SK-N-DZ (cell line): ENCODE results near the gene KRTDAP.
"Not testable (repeated sequence)": the region's sequence is repeated elsewhere in the genome, so short reads cannot be mapped to it uniquely, and the experiment has no call there.

Experiments used
- DNase-seq: peaks from one replicate; pipeline ENCODE4 v3.0.0-alpha.2; 2015; ENCODE audit warnings: low spot score

Gene KRTDAP

GRCh38 chr19:35486268-35486708, 4.0 kb downstream of the KRTDAP start:
- no peak for DNase-seq

- no peak for DNase-seq
Observed at GRCh38 chr19:35484252-35485036, 5.8 kb downstream of the KRTDAP start.

- no peak for DNase-seq
Observed at GRCh38 chr19:35483089-35483488, 7.2 kb downstream of the KRTDAP start.

- no peak for DNase-seq
Observed at GRCh38 chr19:35478794-35479677, 11.2 kb downstream of the KRTDAP start.

- no peak for DNase-seq
Observed at GRCh38 chr19:35476149-35476548, 14.1 kb downstream of the KRTDAP start.

DNA sequence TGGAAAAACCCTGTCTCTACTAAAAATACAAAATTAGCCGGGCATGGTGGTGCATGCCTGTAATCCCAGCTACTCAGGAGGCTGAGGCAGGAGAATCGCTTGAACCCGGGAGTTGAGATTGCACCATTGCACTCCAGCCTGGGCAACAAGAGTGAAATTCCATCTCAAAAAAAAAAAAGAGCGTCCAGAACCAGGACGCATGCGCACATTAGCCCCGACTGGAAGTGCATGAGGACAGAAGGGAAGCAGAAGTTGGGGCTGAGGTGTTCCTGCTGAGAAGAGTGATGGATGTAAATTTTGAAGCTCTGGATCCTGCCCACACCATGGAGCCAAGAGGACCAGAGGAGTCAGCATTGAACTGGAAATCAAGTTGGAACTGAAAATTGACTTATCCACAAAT, 15.7 kb downstream of the KRTDAP start:
- DNase-seq, result not testable (repeated sequence)

DNA sequence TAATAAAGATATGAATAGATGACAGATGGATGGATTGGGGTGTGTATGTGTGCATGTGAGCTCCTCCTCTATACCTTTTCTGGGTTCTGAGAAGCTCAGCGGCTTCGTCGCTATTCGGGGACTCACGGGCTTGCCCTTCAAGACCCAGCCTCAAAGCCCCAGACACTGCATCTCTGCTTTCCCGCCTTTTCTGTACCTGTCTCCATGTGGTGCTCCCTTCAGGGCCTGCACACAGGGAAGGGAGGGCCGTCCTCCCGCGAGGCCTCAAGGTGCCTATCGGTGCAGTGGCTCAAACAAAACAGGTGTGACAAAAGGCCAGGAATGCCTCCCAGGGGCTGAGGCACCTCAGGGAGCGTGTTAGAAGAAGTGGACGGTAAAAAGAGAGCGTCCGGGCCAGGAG, 16.2 kb downstream of the KRTDAP start:
- no peak for DNase-seq

DNA sequence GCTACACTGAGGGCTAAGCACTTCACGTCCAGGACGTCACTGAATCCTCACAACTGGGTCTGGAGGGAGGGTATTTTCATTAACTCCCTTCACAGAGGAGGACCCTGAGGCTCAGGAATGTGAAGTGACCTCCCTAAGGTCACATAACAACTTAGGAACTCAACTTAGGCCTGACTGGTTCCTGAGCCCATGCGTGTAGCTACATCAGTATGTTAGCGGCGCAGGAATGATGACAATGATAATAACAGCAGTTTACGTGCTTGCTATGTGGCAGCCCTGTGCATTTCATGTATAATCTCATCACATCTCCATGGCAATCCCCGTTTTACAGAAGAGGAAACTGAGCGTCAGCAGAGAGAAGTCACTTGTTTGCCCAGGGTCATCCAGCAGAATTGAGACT, 18.3 kb downstream of the KRTDAP start:
- DNase-seq, result no peak

- DNase-seq, result not testable (repeated sequence)
Observed at GRCh38 chr19:35471075-35471474, 19.2 kb downstream of the KRTDAP start.

DNA sequence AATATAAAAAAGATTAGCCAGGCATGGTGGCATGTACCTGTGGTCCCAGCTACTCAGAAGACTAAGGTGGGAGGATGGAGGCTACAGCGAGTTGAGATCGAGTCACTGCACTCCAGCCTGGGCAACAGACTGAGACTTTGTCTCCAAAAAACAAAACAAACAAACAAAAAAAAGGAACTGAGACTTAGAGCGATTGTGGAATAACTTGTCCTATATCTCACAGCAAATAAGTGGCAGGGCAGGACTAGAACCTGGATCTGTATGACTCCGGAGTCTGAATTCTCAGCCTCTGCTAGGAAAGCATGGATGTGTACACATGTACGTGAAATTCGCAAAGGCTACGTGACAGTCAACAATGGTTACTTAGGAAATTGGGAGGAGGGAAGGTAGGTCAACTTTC, 20.1 kb downstream of the KRTDAP start:
- DNase-seq, result no peak

GRCh38 chr19:35468637-35469036, 21.6 kb downstream of the KRTDAP start:
- no peak for DNase-seq

DNA sequence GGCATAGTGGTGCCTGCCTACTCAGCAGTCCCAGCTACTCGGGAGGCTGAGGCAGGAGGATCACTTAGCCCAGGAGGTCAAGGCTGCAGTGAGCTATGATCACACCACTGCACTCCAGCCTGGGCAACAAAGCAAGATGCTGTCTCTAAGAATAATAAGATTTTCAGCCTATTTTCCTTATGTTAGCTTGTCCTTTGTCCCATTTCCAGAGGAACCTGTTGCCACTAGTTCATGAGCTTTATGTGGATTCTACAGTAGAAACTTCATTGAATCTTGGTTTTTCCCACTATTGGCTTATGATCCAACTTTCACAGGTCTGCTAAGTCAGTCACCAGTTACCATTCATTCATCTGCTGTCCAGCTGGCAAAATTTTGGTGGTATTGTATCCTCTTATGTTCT, 24.0 kb downstream of the KRTDAP start:
- DNase-seq, result no peak

GRCh38 chr19:35462956-35463355, 27.3 kb downstream of the KRTDAP start:
- DNase-seq, result not testable (repeated sequence)

- no peak for DNase-seq
Observed at GRCh38 chr19:35462476-35462953, 27.7 kb downstream of the KRTDAP start.

DNA sequence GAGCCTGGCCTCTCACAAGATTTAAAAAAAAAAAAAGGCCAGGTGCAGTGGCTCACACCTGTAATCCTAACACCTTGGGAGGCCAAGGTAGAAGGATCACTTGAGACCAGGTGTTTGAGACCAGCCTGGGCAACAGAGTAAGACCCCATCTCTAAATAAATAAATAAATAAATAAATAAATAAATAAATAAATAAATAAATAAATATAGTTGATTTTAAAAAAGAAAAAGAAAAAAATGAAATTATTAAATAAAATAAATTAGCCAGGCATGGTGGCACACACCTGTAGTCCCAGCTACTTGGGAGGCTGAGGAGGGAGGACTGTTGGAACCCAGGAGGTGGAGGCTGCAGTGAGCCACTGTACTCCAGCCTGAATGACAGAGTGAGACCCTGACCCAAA, 28.5 kb downstream of the KRTDAP start:
- not testable (repeated sequence) for DNase-seq

- no peak for DNase-seq
Observed at GRCh38 chr19:35461060-35461459, 29.2 kb downstream of the KRTDAP start.

GRCh38 chr19:35460608-35461007, 29.7 kb downstream of the KRTDAP start:
- DNase-seq, result no peak

GRCh38 chr19:35459414-35460082, 30.7 kb downstream of the KRTDAP start:
- DNase-seq, result no peak

DNA sequence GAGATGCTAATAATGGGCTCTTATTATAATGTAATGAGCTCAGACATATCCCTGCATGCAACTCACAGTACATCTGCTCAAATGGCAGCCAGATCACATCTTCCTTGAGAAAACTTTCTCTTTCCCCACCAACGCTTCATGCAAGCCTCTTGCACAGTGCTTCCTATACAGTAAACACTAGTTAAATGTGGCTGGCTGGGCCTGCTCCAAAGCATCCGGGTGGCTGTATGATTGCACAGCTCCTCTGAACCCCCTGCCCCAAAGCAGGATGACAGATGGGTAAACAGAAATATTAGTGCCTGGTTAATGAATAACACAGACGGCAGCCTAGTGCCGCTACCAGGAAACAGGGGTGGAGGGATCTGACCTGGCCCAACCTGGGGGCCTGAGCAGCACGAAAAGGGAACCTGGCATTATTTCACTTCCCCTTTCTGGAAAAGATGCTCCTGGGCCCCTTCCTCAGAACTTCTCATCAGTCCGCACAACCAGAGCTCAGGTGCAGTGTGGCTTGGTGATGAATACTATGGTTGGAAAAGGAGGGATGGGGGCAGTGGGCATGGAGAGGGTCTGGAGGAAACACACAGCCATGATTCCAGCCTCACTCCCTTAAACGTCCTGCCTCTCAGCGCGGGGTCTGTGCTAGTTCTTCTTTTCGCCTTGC, 31.4 kb downstream of the KRTDAP start:
- no peak for DNase-seq

DNA sequence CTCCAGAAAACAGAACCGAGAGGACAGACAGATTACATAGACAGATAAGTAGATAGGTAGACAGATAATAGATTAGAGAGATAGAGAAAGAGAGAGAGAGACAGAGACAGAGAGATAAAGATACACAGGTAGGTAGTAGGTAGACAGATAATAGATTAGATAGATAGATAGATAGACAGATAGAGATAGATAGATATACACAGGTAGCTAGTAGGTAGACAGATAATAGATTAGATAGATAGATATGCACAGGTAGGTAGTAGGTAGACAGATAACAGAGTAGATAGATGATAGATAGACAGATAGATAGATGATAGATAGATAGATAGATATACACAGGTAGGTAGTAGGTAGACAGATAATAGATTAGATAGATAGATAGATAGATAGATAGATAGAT, 32.1 kb downstream of the KRTDAP start:
- DNase-seq, result no peak

DNA sequence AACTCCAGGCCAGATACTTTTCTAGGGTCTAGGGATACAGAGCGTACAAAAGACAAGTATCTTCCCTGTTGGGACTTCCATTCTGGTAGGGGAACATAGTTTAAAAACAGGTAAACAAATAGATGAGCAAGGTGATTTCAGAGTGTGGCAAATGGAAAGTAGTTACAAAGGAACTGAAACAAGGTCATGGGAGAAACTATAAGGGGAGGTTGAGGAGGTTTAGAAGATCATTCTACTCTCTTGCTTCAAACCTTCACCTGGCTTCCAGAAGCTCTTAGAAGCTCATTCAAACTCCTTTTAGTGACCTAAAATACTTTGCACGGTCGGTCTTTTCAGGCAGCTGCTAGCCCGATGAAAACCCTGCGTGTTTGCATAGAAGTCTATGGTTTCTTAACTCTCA, 33.1 kb downstream of the KRTDAP start:
- DNase-seq, result no peak
